ENCODE data around the gene SETDB1. TPM values are rescaled to one million over a fixed set of nuclear protein-coding genes. Genes with fewer than 3 reads are reported as not detected.

SETDB1 gene
- total RNA-seq, 1 experiment from 2014 or later: 64.9 TPM

- DNase-seq: no peak
- CTCF ChIA-PET: no interaction called here
- no TSS peak for BruUV-seq (replicated peaks)
- Mint-ChIP-seq H3K27ac (ENCODE audit: unreplicated experiment) (no peak overlapping the region), H3K4me1 (ENCODE audit: low read depth, unreplicated experiment) (peaks cover 9% of the 10 kb centered on the region), H3K4me3 (ENCODE audit: low read depth, unreplicated experiment) (no peak overlapping the region), H3K36me3 (ENCODE audit: insufficient read depth, unreplicated experiment) (peaks cover 14% of the 10 kb centered on the region), H3K9me3 (ENCODE audit: low read depth, unreplicated experiment) (no peaks in the 10 kb centered on the region), H3K27me3 (ENCODE audit: unreplicated experiment) (no peaks in the 10 kb centered on the region)
- intact Hi-C loops (cut with micrococcal nuclease; ENCODE audit: unreplicated experiment): no loop called here
- no peak for TF ChIP-seq CTCF (IDR thresholded peaks at IDR 0.05; ENCODE audit: unreplicated experiment)
These were observed 87.4 kb downstream of the SETDB1 start for GRCh38 chr1:151013518-151013917.

Other genes starting within 250 kb of the SETDB1 start
- gene GOLPH3L, start 229.2 kb upstream of the SETDB1 start, total RNA-seq (2022): 64.7 and 71.6 TPM in 2 replicates
- gene HORMAD1, start 205.5 kb upstream of the SETDB1 start, total RNA-seq (2022): not detected in 2 replicates
- 144 and 226 TPM in 2 replicates for gene CTSS, start 160.6 kb upstream of the SETDB1 start, total RNA-seq (2022)
- gene CTSK, start 118.1 kb upstream of the SETDB1 start, total RNA-seq (2022): 5.5 and 5.9 TPM in 2 replicates
- gene ARNT, start 49.8 kb upstream of the SETDB1 start, total RNA-seq (2022): 27.9 and 31.1 TPM in 2 replicates
- not detected in 2 replicates for gene CTXND2, start 39.2 kb upstream of the SETDB1 start, total RNA-seq (2022)
- 214 and 226 TPM in 2 replicates for gene CERS2, start 48.5 kb downstream of the SETDB1 start, total RNA-seq (2022)
- 15.4 and 20.1 TPM in 2 replicates for gene ANXA9, start 55.9 kb downstream of the SETDB1 start, total RNA-seq (2022)
- 17.2 and 17.6 TPM in 2 replicates for gene MINDY1, start 80.5 kb downstream of the SETDB1 start, total RNA-seq (2022)
- 15.9 and 16.0 TPM in 2 replicates for gene PRUNE1, start 82.1 kb downstream of the SETDB1 start, total RNA-seq (2022)
- 1.2 and 2.4 TPM in 2 replicates for gene BNIPL, start 110.2 kb downstream of the SETDB1 start, total RNA-seq (2022)
- gene C1orf56, start 121.4 kb downstream of the SETDB1 start, total RNA-seq (2022): 8.5 and 9.5 TPM in 2 replicates
- 103 and 110 TPM in 2 replicates for gene CDC42SE1, start 133.3 kb downstream of the SETDB1 start, total RNA-seq (2022)
- 1.5 and 2.1 TPM in 2 replicates for gene MLLT11, start 134.0 kb downstream of the SETDB1 start, total RNA-seq (2022)
- 10.9 and 13.6 TPM in 2 replicates for gene GABPB2, start 144.4 kb downstream of the SETDB1 start, total RNA-seq (2022)
- 2.2 and 2.5 TPM in 2 replicates for gene SEMA6C, start 220.3 kb downstream of the SETDB1 start, total RNA-seq (2022)
- not detected in 2 replicates for gene TNFAIP8L2, start 230.3 kb downstream of the SETDB1 start, total RNA-seq (2022)
- 7.6 and 9.7 TPM in 2 replicates for gene LYSMD1, start 239.5 kb downstream of the SETDB1 start, total RNA-seq (2022)
- 47.3 and 49.8 TPM in 2 replicates for gene SCNM1, start 239.8 kb downstream of the SETDB1 start, total RNA-seq (2022)
- gene TMOD4, start 249.6 kb downstream of the SETDB1 start, total RNA-seq (2022): 1.6 and 2.1 TPM in 2 replicates

All from Calu3 (cell line).